ENCODE results near the gene SLC22A23.

The SLC22A23 gene

DNA sequence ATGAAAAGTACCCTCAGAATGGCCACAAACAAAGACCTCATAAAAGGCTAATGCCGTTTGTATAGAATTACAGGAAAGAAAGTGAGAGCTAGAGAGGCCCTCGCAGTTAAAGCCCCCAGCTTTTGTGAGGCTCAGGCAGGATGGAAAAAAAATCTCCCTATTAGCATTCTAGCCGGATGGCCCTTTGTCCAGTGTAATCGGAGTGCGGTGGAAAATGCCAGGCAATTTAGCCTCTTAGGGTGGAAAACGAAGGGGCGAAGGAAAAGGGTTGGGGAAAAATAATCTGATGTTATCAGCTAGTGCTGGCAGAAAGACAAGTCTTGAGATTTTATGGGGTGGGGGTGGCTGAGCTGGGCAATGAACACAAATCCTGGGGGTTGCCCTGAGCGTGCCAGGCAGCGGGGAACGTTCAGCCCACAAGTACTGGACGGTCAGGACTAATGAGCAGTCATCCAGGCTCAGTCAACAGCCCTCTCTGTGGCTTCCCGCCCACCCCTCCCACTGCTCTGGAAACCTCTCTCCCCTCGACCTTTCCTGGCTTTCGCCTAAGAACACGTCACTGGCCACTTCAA lies 105.7 kb downstream of the SLC22A23 start:
- no peak for DNase-seq

GRCh38 chr6:3350252-3350796 lies 106.5 kb downstream of the SLC22A23 start:
- DNase-seq = no peak

- no peak for DNase-seq
Measured at GRCh38 chr6:3349388-3350251, 107.2 kb downstream of the SLC22A23 start.

DNA sequence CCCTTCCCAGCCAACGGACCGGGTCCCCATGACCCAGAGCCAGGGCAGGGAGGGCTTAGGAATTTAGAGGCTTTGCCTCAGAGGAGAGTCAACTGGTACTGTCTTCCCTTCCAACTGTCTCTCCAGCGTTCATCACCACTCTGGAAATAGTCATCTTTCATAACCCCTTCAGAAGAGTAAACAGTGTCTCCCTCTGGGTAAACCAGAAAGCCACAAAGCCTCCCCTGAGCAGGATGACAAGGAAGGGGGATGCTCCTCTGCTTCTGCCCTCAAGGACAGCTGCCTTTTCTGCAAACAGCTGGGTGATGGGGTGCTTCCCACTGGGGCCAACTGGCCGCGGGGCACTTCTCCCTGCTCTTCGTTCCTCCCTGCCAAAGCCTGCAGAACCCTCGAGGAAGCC lies 108.0 kb downstream of the SLC22A23 start:
- DNase-seq = no peak

- no peak for DNase-seq
Measured at GRCh38 chr6:3347826-3348225, 109.0 kb downstream of the SLC22A23 start.

DNA sequence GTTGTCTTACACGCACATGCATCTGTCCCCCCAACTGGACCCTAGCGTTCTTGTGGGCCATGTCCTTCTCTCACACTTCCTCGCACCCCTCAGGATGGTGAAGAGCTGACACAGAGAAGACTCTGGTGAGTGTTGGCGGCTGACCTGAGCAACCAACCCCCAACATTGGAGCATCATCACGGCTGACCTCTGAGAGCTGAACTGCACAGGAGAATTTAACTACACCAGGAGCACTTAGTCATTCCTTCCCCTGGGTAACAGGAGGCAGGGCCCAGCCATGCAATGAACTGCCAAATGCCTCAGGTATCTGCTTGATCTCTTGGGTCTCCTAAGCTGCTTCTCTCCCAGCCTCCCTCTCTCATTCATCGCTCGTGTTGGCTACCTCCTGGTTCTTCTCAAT lies 109.6 kb downstream of the SLC22A23 start:
- no peak for DNase-seq

- no peak for DNase-seq
Measured at GRCh38 chr6:3346476-3346875, 110.4 kb downstream of the SLC22A23 start.

GRCh38 chr6:3345836-3346235 lies 111.0 kb downstream of the SLC22A23 start:
- DNase-seq = no peak

- DNase-seq = no peak
Measured at GRCh38 chr6:3343089-3343883, 113.6 kb downstream of the SLC22A23 start.

- DNase-seq = no peak
Measured at GRCh38 chr6:3341467-3341866, 115.4 kb downstream of the SLC22A23 start.

- DNase-seq = no peak
Measured at GRCh38 chr6:3340894-3341293, 116.0 kb downstream of the SLC22A23 start.

- DNase-seq = no peak
Measured at GRCh38 chr6:3340358-3340802, 116.5 kb downstream of the SLC22A23 start.

- DNase-seq = no peak
Measured at GRCh38 chr6:3339811-3340210, 117.0 kb downstream of the SLC22A23 start.

- no peak for DNase-seq
Measured at GRCh38 chr6:3337521-3338350, 119.1 kb downstream of the SLC22A23 start.

GRCh38 chr6:3336859-3337515 lies 119.9 kb downstream of the SLC22A23 start:
- no peak for DNase-seq

DNA sequence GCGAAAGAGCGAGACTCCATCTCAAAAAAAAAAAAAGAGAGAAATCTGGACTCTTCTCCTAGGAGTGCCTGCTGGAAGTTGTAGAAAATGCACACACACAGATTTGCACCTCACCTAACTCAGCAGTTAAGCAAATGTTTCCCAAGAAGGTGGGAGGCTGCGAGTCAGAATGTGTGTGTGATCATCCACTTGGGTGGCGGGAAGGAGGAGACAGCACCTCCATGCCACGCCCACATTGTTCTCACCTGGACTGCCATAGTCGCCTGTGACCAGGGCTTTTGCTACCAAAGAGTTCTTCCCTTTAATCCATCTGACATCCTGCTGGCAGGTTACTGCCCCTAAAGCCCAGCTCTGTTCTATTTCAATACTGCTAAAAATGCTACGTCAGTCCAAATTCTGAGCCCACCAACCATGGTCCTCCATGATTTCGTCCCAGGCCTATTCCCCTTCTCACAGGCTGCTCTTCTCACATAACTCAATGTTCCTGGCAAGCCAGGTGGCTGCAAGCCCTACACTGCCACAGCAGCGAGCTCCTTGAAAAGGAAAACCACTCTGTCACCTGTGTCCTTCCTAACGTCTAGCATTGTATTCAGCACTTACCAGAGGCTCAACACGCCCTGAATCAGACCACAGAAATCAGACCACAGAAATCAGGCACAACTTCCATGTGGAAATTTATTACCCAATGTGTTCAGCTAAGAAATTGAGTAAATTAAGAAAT lies 120.6 kb downstream of the SLC22A23 start:
- no peak for DNase-seq

- DNase-seq = no peak
Measured at GRCh38 chr6:3335169-3335568, 121.7 kb downstream of the SLC22A23 start.

DNA sequence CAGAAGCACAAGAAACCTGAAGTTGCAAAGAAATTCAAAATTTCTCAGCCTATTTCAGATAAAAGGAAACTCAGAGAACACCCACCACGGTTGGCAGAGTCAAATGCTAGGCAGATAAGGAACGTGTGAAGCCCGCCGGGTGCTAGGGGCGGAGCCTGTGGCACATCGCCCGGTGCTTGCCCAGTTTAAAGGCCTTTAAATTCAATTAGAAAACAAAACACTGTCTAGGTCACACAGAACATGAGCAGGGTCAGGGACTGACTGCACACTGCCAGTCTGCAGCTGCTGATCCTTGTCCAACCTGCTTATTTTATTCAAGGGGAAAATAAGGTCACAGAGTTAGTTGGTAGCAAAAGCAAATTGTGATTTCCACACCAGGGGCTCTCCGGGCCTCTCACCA lies 122.3 kb downstream of the SLC22A23 start:
- no peak for DNase-seq

GRCh38 chr6:3333263-3333662 lies 123.6 kb downstream of the SLC22A23 start:
- DNase-seq = no peak

- DNase-seq = no peak
Measured at GRCh38 chr6:3331971-3332370, 124.9 kb downstream of the SLC22A23 start.

GRCh38 chr6:3331494-3331893 lies 125.4 kb downstream of the SLC22A23 start:
- no peak for DNase-seq
